ENCODE measurements around the gene RGS9.
"Not testable (repeated sequence)": the region's sequence is repeated elsewhere in the genome, so short reads cannot be mapped to it uniquely, and the experiment has no call there.

The RGS9 gene

GRCh38 chr17:65137021-65137939, at the start of gene RGS9:
TSS of gene RGS9 (plus strand) at chr17:65137370. CDS start at chr17:65137541, 171 bp downstream.
- DNase-seq: peak; percentile 78

GRCh38 chr17:65088621-65089360, 48.4 kb upstream of the RGS9 start:
- no peak for DNase-seq

- no peak for DNase-seq
Measured at GRCh38 chr17:65092262-65092661, 44.9 kb upstream of the RGS9 start.

GRCh38 chr17:65092721-65093356, 44.3 kb upstream of the RGS9 start:
- DNase-seq: not testable (repeated sequence)

- no peak for DNase-seq
Measured at GRCh38 chr17:65093930-65094329, 43.2 kb upstream of the RGS9 start.

- DNase-seq: no peak
Measured at GRCh38 chr17:65095465-65095864, 41.7 kb upstream of the RGS9 start.

GRCh38 chr17:65096382-65096781, 40.8 kb upstream of the RGS9 start:
- not testable (repeated sequence) for DNase-seq

GRCh38 chr17:65097110-65097509, 40.1 kb upstream of the RGS9 start:
- no peak for DNase-seq

- DNase-seq: no peak
Measured at GRCh38 chr17:65099475-65099874, 37.7 kb upstream of the RGS9 start.

- peak; percentile 34 for DNase-seq
Measured at GRCh38 chr17:65099941-65100315, 37.2 kb upstream of the RGS9 start.

GRCh38 chr17:65100316-65101140, 36.6 kb upstream of the RGS9 start:
- peak; percentile 72 for DNase-seq

- DNase-seq: no peak
Measured at GRCh38 chr17:65101371-65101770, 35.8 kb upstream of the RGS9 start.

- no peak for DNase-seq
Measured at GRCh38 chr17:65102235-65102634, 34.9 kb upstream of the RGS9 start.

GRCh38 chr17:65102788-65103187, 34.4 kb upstream of the RGS9 start:
- DNase-seq: no peak

- no peak for DNase-seq
Measured at GRCh38 chr17:65103431-65103830, 33.7 kb upstream of the RGS9 start.

- no peak for DNase-seq
Measured at GRCh38 chr17:65103896-65104295, 33.3 kb upstream of the RGS9 start.

GRCh38 chr17:65104541-65104940, 32.6 kb upstream of the RGS9 start:
- DNase-seq: no peak

GRCh38 chr17:65104973-65105372, 32.2 kb upstream of the RGS9 start:
- no peak for DNase-seq

- DNase-seq: no peak
Measured at GRCh38 chr17:65108152-65108551, 29.0 kb upstream of the RGS9 start.

GRCh38 chr17:65109543-65109942, 27.6 kb upstream of the RGS9 start:
- no peak for DNase-seq

- DNase-seq: no peak
Measured at GRCh38 chr17:65109990-65110680, 27.0 kb upstream of the RGS9 start.

GRCh38 chr17:65115839-65116238, 21.3 kb upstream of the RGS9 start:
- DNase-seq: no peak

Data from activated effector memory CD4-positive, alpha-beta T cell treated with Interleukin-2 at 50 U/mL for 16 hours (primary cell).